HK-2 (cell line): Measurements from ENCODE around the gene ASIC1.
"Not testable (repeated sequence)": the region's sequence is repeated elsewhere in the genome, so short reads cannot be mapped to it uniquely, and the experiment has no call there.

ENCODE experiments used
- DNase-seq: peaks from one replicate; pipeline ENCODE4 v3.0.0-alpha.2; 2018; ENCODE audit not compliant: unreplicated experiment

Gene ASIC1

DNA sequence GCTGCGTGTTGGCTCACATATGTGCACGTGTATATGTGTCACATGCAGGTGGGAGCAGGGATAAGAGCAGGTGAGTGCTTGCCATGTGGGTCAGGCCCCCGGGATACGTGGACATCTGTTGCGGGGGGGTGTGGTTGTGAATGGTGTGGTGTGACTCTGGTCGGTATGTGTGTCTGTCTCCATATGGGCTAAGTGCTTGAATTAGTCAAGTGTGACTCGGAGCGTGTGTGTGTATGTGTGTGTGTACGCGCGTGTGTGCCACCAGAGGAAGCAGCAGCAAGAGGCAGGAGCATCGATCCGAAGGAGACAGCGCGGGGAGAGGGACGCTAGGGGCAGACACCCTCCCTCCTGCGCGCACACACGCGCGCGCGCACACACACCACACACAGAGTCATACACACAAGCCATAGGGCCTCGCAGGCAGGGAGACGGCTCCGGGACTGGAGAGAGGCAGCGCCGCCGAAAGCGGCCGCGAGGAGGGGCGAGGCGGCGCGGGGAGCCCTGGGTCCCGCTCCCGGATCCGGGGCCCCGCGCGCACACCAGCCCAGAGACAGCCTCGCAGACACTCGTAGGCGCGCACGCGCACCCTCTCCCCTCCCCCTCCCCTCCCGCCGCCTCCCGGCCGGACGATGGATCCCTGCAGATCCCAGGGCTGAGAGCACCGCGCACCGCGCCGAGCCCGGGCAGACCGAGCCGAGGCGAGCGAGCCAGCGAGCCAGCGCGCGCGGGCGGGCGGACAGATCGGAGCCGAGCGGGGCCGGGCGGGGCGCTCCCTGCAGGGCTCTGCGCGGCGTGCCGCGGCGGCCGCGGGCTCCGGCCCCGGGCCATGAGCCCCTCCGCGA lies at the start of gene ASIC1:
TSS of gene ASIC1 (plus strand) at position 597 of the 842 bp plus-strand sequence. CDS start 1,171 bp downstream, outside the sequence.
- peak; percentile 73 for DNase-seq

- DNase-seq, result no peak
These were observed 43.8 kb upstream of the ASIC1 start for GRCh38 chr12:50013361-50014147.

GRCh38 chr12:50014342-50014741 lies 43.1 kb upstream of the ASIC1 start:
- no peak for DNase-seq

GRCh38 chr12:50016501-50017475 lies 40.6 kb upstream of the ASIC1 start:
- no peak for DNase-seq

- no peak for DNase-seq
These were observed 39.8 kb upstream of the ASIC1 start for GRCh38 chr12:50017641-50018040.

DNA sequence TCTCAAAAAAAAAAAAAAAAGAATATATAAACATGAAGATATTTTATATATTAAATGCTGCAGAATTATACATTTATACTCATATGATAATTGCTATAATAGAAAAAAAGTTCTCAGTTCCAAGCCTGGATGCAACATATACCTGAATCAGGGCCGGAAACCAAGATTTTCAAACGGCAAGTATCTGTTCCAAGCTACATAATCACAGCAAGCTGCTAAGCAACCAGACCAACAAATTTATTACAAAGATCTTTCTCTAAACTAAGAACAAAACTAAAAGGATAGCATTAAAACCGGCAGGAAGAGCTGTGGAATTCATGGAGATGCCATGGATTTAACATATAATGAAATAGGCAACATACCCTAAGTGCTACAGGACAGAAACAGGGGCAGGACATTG lies 39.2 kb upstream of the ASIC1 start:
- DNase-seq, result no peak

- DNase-seq, result no peak
These were observed 38.4 kb upstream of the ASIC1 start for GRCh38 chr12:50018968-50019367.

DNA sequence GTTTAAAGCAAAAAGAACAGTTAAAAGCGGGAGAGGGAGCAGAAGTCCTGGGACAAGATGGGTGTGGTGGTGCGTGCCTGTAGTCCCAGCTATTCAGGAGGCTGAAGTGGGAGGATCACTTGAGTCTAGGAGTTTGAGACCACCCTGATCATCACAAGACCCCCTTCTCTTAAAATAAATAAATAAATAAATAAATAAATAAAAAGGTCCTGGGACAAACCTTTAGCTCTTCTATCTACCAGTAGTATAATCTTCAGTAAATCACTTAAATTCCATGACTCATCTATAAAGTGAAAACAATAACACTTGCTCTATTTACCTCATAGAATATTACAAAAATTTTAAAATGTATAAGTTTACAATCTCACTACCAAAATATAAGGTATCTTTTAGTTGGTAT lies 37.9 kb upstream of the ASIC1 start:
- DNase-seq, result no peak

DNA sequence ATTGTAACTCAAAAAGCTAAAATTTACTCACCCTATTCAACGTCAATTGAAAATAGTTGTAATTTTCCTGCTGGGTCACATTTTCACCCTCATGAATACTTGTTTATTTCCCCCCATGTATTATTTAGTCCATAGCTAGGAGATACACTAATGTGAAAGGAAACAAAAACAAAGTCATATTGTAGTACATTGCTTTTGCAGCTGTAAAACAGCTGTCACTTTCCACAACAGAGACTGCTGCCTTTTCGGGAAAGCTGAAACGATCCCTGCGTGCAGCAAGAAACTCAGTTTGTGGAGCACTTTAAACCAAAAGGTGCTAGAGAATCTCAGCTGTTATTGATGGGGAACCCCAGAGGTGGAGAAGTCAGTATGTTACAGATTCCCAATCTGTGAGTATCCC lies 36.4 kb upstream of the ASIC1 start:
- no peak for DNase-seq

DNA sequence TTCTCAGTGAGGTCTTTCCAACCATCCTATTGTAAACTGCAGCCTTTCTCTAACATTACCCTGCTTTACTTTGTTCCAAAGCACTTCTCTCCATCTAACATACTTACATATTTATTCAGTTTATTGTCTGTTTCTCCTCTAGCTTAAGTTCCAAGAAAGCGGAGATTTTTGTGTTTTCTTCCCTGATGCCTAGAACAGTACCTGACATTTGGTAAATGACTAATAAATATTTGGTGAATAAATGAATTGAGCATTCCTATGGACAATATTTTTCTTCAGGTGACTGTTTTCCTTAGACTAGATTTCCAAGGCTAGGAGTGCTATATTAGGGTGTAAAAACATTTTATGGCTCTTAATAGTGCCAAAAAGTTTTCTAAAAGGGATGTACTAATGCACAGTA lies 34.5 kb upstream of the ASIC1 start:
- DNase-seq, result no peak

GRCh38 chr12:50024227-50024626 lies 33.2 kb upstream of the ASIC1 start:
- no peak for DNase-seq

DNA sequence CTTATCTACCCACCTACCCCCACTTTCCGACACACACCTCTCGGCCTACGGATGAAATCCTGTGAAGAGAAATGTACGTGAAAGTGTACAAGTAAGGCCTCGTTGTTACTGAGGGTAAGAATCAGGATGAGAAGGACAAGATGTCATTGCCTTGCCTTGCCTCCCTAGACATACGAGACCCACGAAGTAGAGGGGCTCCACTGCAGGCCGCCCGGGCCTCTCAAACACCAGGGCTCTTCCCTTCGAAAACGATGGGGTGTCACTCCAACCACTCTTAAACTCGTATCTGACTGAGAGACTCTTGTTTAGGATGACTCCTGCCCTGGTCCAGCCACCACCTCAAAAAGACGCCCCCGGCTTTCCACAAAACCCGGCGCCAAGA lies 32.6 kb upstream of the ASIC1 start:
- DNase-seq, result no peak

GRCh38 chr12:50025187-50026059 lies 32.0 kb upstream of the ASIC1 start, which contains the start of gene RACGAP1:
RACGAP1 (minus strand) TSS chr12:50025494; CDS start chr12:50016715, 8,779 bp downstream.
- peak; percentile 95 for DNase-seq

DNA sequence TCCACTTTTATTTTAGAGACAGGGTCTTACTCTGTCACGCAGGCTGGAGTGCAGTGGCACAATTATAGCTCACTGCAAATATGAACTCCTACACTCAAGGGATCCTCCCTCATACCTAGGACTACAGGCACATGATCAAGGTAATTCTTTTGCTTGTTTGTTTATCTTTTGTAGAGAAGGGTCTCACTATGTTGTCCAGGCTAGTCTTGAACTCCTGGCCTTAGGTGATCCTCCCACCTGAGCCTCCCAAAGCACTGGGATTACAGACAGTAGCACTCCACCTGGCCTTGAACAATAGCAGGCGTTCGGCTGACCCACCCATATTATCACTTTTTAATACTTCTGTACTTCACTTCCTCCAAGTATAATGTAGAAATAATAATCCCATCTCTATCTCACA lies 30.7 kb upstream of the ASIC1 start:
- DNase-seq, result no peak

GRCh38 chr12:50030449-50030848 lies 26.9 kb upstream of the ASIC1 start:
- not testable (repeated sequence) for DNase-seq

- no peak for DNase-seq
These were observed 24.9 kb upstream of the ASIC1 start for GRCh38 chr12:50032515-50032853.

DNA sequence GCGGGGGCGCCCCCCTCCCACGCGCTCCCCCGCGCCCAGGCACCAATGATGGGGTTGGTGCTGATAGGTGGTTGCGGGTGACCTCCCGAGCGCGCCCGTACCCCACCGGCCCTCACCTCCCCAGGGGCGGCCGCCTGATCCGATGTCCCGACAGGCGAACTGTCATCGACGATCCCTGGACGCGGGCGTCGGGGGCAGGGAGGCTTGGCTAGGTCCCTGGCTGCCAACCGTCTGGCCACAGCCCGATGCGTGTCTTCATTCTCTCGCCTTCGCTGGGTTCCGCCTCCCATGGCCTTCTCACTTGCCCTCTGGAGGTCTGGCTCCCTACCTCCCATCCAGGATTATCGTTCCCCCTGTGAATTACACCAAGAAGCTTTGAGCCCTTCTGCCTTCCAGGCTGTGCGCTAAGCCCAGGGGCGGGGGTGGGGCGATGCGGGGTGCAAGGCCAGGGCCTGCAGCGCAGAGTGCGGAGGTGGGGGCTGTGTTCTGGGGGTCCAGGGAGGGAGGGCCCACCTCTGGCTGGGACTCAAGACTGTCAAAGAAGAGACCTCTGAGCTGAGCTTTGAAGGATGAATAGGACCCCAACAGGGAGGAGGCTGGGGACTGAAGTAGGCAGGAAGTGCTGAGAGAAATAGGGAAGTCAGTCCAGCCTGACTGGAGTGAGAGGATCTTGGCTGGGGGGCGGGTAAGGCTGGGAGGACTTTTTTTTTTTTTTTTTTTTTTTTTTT lies 24.4 kb upstream of the ASIC1 start:
- no peak for DNase-seq

- DNase-seq, result no peak
These were observed 19.1 kb upstream of the ASIC1 start for GRCh38 chr12:50038336-50038735.

- DNase-seq, result peak; percentile 86
These were observed 18.1 kb upstream of the ASIC1 start for GRCh38 chr12:50039151-50039835.

- no peak for DNase-seq
These were observed 16.7 kb upstream of the ASIC1 start for GRCh38 chr12:50040657-50041056.
